Heart left ventricle (tissue), 16 donors: ENCODE measurements around the gene SOD3. TPM values are rescaled to one million over a fixed set of nuclear protein-coding genes. Genes with fewer than 3 reads are reported as not detected.
A peak's percentile ranks its signal among the peaks of the same experiment; 100 is the strongest.

ENCODE experiments used
- ATAC-seq, 4 donors: fragments of 200-7000 bp; cut with Tn5 transposase; one replicate each; pipeline ENCODE4 v1.9.1; 2020 to 2022; ENCODE audit warnings: moderate library complexity in 4 of 4, mild to moderate bottlenecking in 3 of 4, moderate number of reproducible peaks in 1 of 4
- DNase-seq, 5 donors: peaks; one replicate each; pipeline ENCODE4 v3.0.0-alpha.2; 2020
- H3K27ac ChIP-seq, 12 donors: fragments of 200-600 bp; sonication (generic) in 4 of 12; one replicate each; pipeline versions ENCODE4 v1.5.0 to v1.8.0; 2016 to 2022; ENCODE audit warnings: mild to moderate bottlenecking in 2 of 12
- H3K27me3 ChIP-seq, 9 donors: fragments of 200-600 bp; sonication (generic) in 2 of 9; one replicate each; pipeline versions ENCODE4 v1.5.1 to v1.8.0; 2016 to 2022; ENCODE audit warnings: mild to moderate bottlenecking in 3 of 9
- H3K36me3 ChIP-seq, 9 donors: fragments of 200-600 bp; sonication (generic) in 2 of 9; one replicate each; pipeline versions ENCODE4 v1.5.0 to v1.8.0; 2018 to 2022; ENCODE audit warnings: mild to moderate bottlenecking in 2 of 9
- H3K4me1 ChIP-seq, 12 donors: fragments of 200-600 bp; sonication (generic) in 4 of 12; one replicate each; pipeline versions ENCODE4 v1.5.0 to v1.8.0; 2016 to 2022; ENCODE audit warnings: mild to moderate bottlenecking in 3 of 12
- H3K4me3 ChIP-seq, 12 donors: fragments of 200-600 bp; sonication (generic) in 4 of 12; one replicate each; pipeline versions ENCODE4 v1.5.0 to v1.8.0; 2017 to 2022; ENCODE audit warnings: mild to moderate bottlenecking in 9 of 12, moderate library complexity in 4 of 12
- H3K9me3 ChIP-seq, 12 donors: fragments of 200-600 bp; sonication (generic) in 4 of 12; one replicate each; pipeline versions ENCODE4 v1.5.0 to v1.8.0; 2016 to 2022; ENCODE audit warnings: mild to moderate bottlenecking in 1 of 12
- CTCF ChIP-seq, 12 donors: fragments of 200-600 bp; sonication (generic) in 4 of 12; IDR thresholded peaks; one replicate each; pipeline versions ENCODE4 v1.5.0 to v1.8.0; 2018 to 2022; ENCODE audit warnings: antibody characterized with exemption in 12 of 12, mild to moderate bottlenecking in 5 of 12
- POLR2A ChIP-seq, 2 donors: fragments of 450-650 bp; IDR thresholded peaks; one replicate each; pipeline ENCODE4 v1.6.1; 2017; ENCODE audit warnings: antibody characterized with exemption in 2 of 2, mild to moderate bottlenecking in 2 of 2, moderate library complexity in 2 of 2
- whole genome bisulfite sequencing, 4 donors: extraction: QIAGEN DNeasy Blood & Tissue Kit in 2 of 4; methylation state at CpG; one replicate each; pipeline versions ENCODE4 v1.1.5 to v1.1.7; 2013 to 2018; 5-methylcytosine and 5-hydroxymethylcytosine counted together
- intact Hi-C, 10 donors: fragments of 100-400 bp; cut with DNase I; formaldehyde crosslinking; loops; one replicate each; pipeline versions ENCODE4 v1.11.1 to v1.14.2; 2022
- polyA plus RNA-seq, 2 donors: library from polyadenylated mRNA; stranded (reverse); fragments of 200-250 nt; gene quantifications; one replicate each; pipeline ENCODE4 v1.2.3, GENCODE V29; 2013
- total RNA-seq, 9 donors: library from RNA; depleted of rRNA in 2 of 9; stranded (reverse); fragments of >200 nt in 2 of 9; fragmentation: NEBNext Ultra II Directional in 3 of 9; extraction: Animal tissue kit (Norgen Biotek cat#: 25700) in 3 of 9; gene quantifications; one replicate each; pipeline versions ENCODE4 v1.1.0 to v1.2.4, GENCODE V29; 2016 to 2023
- donor health status: ischemic (EF 13 %, LVEDD 7.1; RV severe dilation, severe dysfunction).
- donor health status: healthy with polysubstance abuse.
- donor health status: DM: no; HTN: yes; CAD: no.
- donor health status: DM: no; HTN: no; CAD: no.
- donor health status: ischemic (EF 25% LVEDD 6.9; RV normal size, moderate dysfunction).
- donor health status: ischemic (EF 25% LVEDD 5.7; RV mildly dilated, moderate dysfunction).
- donor health status: healthy.
- donor health status: DM: yes; HTN: yes; CAD: no.
- donor health status: ischemic (EF 35%, LVEDD 5.7; RV mildly dilated, moderate dysfunction).
- donor health status: nonischemic (EF 11% LVEDD 7.7; RV severe dilation, severe dysfunction).
- donor health status: DM: yes; HTN: yes; CAD: no.
- donor health status: PGD.
- donor health status: ischemic (EF 29% LVEDD 5.4; RV normal size, mild dysfunction).
- donor health status: nonischemic (EF 23%, LVEDD 6.1; RV moderate dilation, normal function).

Gene SOD3
- total and polyA plus RNA-seq, 11 donors = 11.7 to 110 (median 37.6) TPM

DNA sequence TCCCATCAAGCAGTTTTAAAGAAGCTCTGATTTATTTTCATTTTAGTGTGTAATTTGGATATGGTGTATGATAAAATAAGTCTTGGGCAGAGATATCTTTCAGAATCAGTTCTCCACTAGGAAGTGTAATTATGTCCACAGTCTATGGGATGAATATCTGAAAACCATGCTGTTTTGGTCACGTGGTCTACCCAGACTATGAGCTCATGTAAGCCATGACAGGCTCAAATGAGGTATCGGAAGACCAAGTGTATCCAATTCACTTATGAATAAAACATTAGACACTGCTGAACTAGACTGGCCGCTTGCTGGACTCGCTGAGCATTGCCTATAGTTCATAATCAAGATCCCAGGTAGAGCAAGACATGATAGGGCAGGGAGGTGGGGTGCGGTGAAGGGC lies 50.5 kb downstream of the SOD3 start:
- TF ChIP-seq CTCF (IDR thresholded peaks at IDR 0.05) = no peak
- no peak for TF ChIP-seq POLR2A (IDR thresholded peaks at IDR 0.05)
- Histone ChIP-seq H3K4me1 (peaks cover 0 to 9% (median 0%) of the 10 kb centered on the region in 12 donors), H3K9me3 (no peaks in the 10 kb centered on the region), H3K27me3 (no peaks in the 10 kb centered on the region), H3K27ac (no peak overlapping the region), H3K4me3 (no peak overlapping the region), H3K36me3 (peaks cover 0 to 16% (median 0%) of the 10 kb centered on the region in 9 donors)
- DNase-seq (no peak), ATAC-seq (no peak)
- WGBS, 4 donors = 95 to 97% (median 97%) methylated on average over 5 of the region's 5 CpGs
- intact Hi-C loops = loop anchor here in 1 of 10 donors (1.0 kb wide), 1 partner anchor 25 kb away; no protein-coding TSS in a partner anchor

GRCh38 chr4:24846716-24847115 lies 51.3 kb downstream of the SOD3 start:
- Histone ChIP-seq H3K4me1 (peaks cover 0 to 6% (median 0%) of the 10 kb centered on the region in 12 donors), H3K36me3 (peaks cover 0 to 13% (median 0%) of the 10 kb centered on the region in 9 donors), H3K4me3 (no peak overlapping the region), H3K9me3 (no peaks in the 10 kb centered on the region), H3K27me3 (no peaks in the 10 kb centered on the region), H3K27ac (no peak overlapping the region)
- 93 to 95% (median 95%) methylated on average over 5 of the region's 5 CpGs for WGBS, 4 donors
- intact Hi-C loops = loop anchor here in 1 of 10 donors (1.0 kb wide), 1 partner anchor 25 kb away; no protein-coding TSS in a partner anchor
- ATAC-seq = no peak
- DNase-seq = no peak
- TF ChIP-seq CTCF (IDR thresholded peaks at IDR 0.05) = no peak

DNA sequence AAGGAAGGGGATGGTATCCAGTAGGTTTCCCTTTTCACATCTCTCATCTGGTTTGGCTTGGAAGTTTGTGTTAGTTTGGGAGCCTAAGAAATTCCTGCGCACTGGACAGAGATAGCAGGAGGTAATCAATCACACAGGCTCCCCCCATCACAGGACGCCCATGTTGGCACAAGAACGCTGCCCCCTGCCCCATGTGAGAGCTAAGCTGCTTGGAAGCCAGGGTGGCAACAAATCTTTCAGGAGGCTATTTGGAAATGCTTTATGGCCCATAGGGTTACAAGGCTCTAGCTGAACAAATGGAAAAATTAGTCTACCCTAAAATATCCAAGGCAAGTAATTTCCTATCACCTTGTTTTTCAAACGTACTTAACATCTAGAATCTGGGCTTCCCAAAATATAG lies 54.0 kb downstream of the SOD3 start:
- ATAC-seq = no peak
- Histone ChIP-seq H3K4me3 (no peak overlapping the region), H3K27me3 (no peaks in the 10 kb centered on the region), H3K9me3 (no peaks in the 10 kb centered on the region), H3K27ac (peak overlapping the region in 1 of 12 donors; percentile 48), H3K36me3 (peaks cover 0 to 13% (median 0%) of the 10 kb centered on the region in 9 donors), H3K4me1 (peaks cover 0 to 6% (median 0%) of the 10 kb centered on the region in 12 donors)
- no peak for DNase-seq
- 87 to 92% (median 91%) methylated on average over 4 of the region's 4 CpGs for WGBS, 4 donors
- TF ChIP-seq POLR2A (IDR thresholded peaks at IDR 0.05) = no peak
- no peak for TF ChIP-seq CTCF (IDR thresholded peaks at IDR 0.05)
- intact Hi-C loops = no loop called here

DNA sequence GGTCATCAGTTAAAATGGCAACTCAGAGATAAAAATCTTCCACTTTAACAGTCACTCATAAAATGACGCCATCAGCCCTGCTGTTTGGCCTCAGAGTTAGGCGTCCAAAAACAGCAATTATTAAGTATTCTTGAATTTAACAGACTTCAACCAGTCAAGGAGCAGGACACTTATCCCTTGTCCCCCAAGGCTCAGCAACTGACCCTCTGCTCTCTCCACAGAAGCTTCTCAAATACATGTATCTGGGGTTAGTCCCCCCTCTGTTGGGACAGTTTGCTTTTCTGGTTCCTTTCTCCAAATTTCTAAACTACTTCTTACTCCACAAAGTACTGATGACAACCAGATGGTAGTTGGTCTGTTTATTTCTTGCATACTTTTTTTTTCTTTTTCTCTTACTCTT lies 54.4 kb downstream of the SOD3 start:
- peak overlapping the region in 1 of 12 donors; percentile 48 for H3K27ac ChIP-seq

More for the DNA sequence above, 54.4 kb downstream of the SOD3 start:
- ATAC-seq = no peak
- DNase-seq = no peak
- WGBS, 4 donors = 87 to 98% (median 93%) methylated on average over 2 of the region's 2 CpGs
- Histone ChIP-seq H3K27me3 (no peaks in the 10 kb centered on the region), H3K4me3 (no peak overlapping the region), H3K9me3 (no peaks in the 10 kb centered on the region), H3K4me1 (peaks cover 0 to 6% (median 0%) of the 10 kb centered on the region in 12 donors), H3K36me3 (peaks cover 0 to 13% (median 0%) of the 10 kb centered on the region in 9 donors)
- intact Hi-C loops = no loop called here
- TF ChIP-seq POLR2A (IDR thresholded peaks at IDR 0.05) (no peak), CTCF (IDR thresholded peaks at IDR 0.05) (no peak)

Other genes starting within 250 kb of the SOD3 start
- 10 to 100 TPM; 45.4 to 67.8 (median 58.0) TPM for gene DHX15, start 211.0 kb upstream of the SOD3 start, total RNA-seq
- 10 to 100 TPM; 24.0 to 52.7 TPM for gene DHX15, start 211.0 kb upstream of the SOD3 start, polyA plus RNA-seq
- gene CCDC149, start 117.5 kb downstream of the SOD3 start, total RNA-seq = 10 to 100 TPM in 5 of 9 donors, 1 to 10 TPM in 4; 5.8 to 14.7 (median 10.3) TPM
- gene CCDC149, start 117.5 kb downstream of the SOD3 start, polyA plus RNA-seq = 1 to 10 TPM; 6.9 to 9.9 TPM
- gene LGI2, start 235.4 kb downstream of the SOD3 start, total RNA-seq = 10 to 100 TPM in 1 of 9 donors, 1 to 10 TPM in 7, under 1 TPM in 1; 0.50 to 10.6 (median 2.7) TPM
- 1 to 10 TPM in 1 of 2 donors, under 1 TPM in 1; 0.88 to 1.3 TPM for gene LGI2, start 235.4 kb downstream of the SOD3 start, polyA plus RNA-seq